NCI-H524 (cell line): ENCODE data around the gene GDPD3.
A peak's percentile ranks its signal among the peaks of the same experiment; 100 is the strongest.

ENCODE experiments used
- DNase-seq, 2 experiments: peaks; one replicate each; lab custom pipeline; 2025; lab: John Stamatoyannopoulos, UW

Gene GDPD3

GRCh38 chr16:30054959-30055553, 58.3 kb downstream of the GDPD3 start:
- peak in 1 of 2 experiments; percentile 54 for DNase-seq
